Measurements from ENCODE around the gene COBLL1. TPM values are rescaled to one million over a fixed set of nuclear protein-coding genes. Genes with fewer than 3 reads are reported as not detected.

The COBLL1 gene
- total RNA-seq, 1 experiment from 2014 or later = 5.9 TPM

DNA sequence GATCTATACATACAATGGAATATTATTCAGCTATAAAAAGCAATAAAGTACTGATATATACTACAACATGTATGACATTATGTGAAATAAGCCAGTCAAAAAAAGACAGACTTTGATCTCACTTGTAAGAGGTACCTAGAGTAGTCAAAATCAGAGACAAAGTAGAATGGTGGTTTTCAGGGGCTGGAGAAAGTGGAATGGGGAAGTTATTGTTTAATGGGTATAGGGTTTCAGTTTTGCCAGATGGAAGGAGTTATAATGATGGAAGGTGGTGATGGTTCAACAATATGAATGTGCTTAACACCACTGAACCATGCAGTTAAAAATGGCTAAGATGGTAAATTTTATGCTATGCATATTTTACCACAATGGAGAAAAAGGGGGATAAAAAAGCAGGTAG is 6.3 kb downstream of the COBLL1 start:
- no peaks in the 10 kb centered on the region for H4K20me1 ChIP-seq (ENCODE audit: control insufficient read depth, insufficient read depth, insufficient read length)
- TF ChIP-seq, protein P1, sequence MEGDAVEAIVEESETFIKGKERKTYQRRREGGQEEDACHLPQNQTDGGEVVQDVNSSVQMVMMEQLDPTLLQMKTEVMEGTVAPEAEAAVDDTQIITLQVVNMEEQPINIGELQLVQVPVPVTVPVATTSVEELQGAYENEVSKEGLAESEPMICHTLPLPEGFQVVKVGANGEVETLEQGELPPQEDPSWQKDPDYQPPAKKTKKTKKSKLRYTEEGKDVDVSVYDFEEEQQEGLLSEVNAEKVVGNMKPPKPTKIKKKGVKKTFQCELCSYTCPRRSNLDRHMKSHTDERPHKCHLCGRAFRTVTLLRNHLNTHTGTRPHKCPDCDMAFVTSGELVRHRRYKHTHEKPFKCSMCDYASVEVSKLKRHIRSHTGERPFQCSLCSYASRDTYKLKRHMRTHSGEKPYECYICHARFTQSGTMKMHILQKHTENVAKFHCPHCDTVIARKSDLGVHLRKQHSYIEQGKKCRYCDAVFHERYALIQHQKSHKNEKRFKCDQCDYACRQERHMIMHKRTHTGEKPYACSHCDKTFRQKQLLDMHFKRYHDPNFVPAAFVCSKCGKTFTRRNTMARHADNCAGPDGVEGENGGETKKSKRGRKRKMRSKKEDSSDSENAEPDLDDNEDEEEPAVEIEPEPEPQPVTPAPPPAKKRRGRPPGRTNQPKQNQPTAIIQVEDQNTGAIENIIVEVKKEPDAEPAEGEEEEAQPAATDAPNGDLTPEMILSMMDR (conservative IDR thresholded peaks at IDR 0.05) = no peak
- H3K9me3 Mint-ChIP-seq = no peaks in the 10 kb centered on the region

More for the DNA sequence above, 6.3 kb downstream of the COBLL1 start:
- no peaks in the 10 kb centered on the region for H3K27me3 ChIP-seq (ENCODE audit: insufficient read depth, low read length)
- no peaks in the 10 kb centered on the region for H3K4me1 ChIP-seq (ENCODE audit: insufficient read depth, low read length)
- Mint-ChIP-seq H3K27me3 (ENCODE audit: low read depth) (peaks cover 11% of the 10 kb centered on the region), H3K4me1 (peaks cover 8 to 12% of the 10 kb centered on the region in 2 experiments), H3K27ac (no peak overlapping the region; a peak in 1 of 7 replicates), H3K4me3 (no peak overlapping the region), H3K36me3 (ENCODE audit: insufficient read depth in 1 of 3, low read depth in 3 of 3) (no peaks in the 10 kb centered on the region)
- no peak overlapping the region for H3K14ac ChIP-seq (ENCODE audit: insufficient read depth, low read length)
- H2AFZ ChIP-seq (ENCODE audit: low read length) = no peak overlapping the region
- no peak overlapping the region for H4K5ac ChIP-seq (ENCODE audit: insufficient read length, low read depth, low read length)
- H4K91ac ChIP-seq (ENCODE audit: insufficient read length, low read depth, low read length) = no peak overlapping the region
- H2AK5ac ChIP-seq (ENCODE audit: insufficient read length, low read length) = no peak overlapping the region
- no peak overlapping the region for H3K27ac ChIP-seq (ENCODE audit: insufficient read length, low read depth, low read length)
- H3K56ac ChIP-seq (ENCODE audit: insufficient read length, low read depth, low read length) = no peak overlapping the region
- H3K23me2 ChIP-seq (ENCODE audit: insufficient read length, low read depth, low read length, poor library complexity, severe bottlenecking) = no peaks in the 10 kb centered on the region
- no peak overlapping the region for H3K9ac ChIP-seq (ENCODE audit: extremely low read depth, insufficient read length, low read length)
- no peak overlapping the region for H3T11ph ChIP-seq (ENCODE audit: low read length)
- no peak overlapping the region for H3K18ac ChIP-seq (ENCODE audit: insufficient read length, low read depth, low read length)
- H2BK120ac ChIP-seq (ENCODE audit: low read depth, low read length, poor library complexity, severe bottlenecking) = no peak overlapping the region
- no peak overlapping the region for H2BK5ac ChIP-seq (ENCODE audit: insufficient read length, low read length)
- no peak overlapping the region for H4K8ac ChIP-seq (replicated peaks; ENCODE audit: insufficient read length, low read depth, low read length)
- no peak overlapping the region for H3K4ac ChIP-seq (ENCODE audit: low read depth, low read length)
- H2BK15ac ChIP-seq (ENCODE audit: low read depth, low read length) = no peak overlapping the region
- no peak overlapping the region for H3K4me2 ChIP-seq (ENCODE audit: insufficient read depth, insufficient read length, low read length)
- H2BK20ac ChIP-seq (ENCODE audit: low read depth, low read length, poor library complexity, severe bottlenecking) = no peak overlapping the region
- H3K79me2 ChIP-seq (ENCODE audit: insufficient read depth, low read length) = no peaks in the 10 kb centered on the region
- no peak overlapping the region for H2BK12ac ChIP-seq (ENCODE audit: insufficient read length, low read depth, low read length)
- no peak overlapping the region for H3K23ac ChIP-seq (ENCODE audit: insufficient read length, low read depth, low read length)
- no peaks in the 10 kb centered on the region for H3K79me1 ChIP-seq (ENCODE audit: insufficient read depth, low read depth, low read length, poor library complexity, severe bottlenecking)
- H3K9me3 ChIP-seq (ENCODE audit: control insufficient read depth, low read depth, low read length) = no peaks in the 10 kb centered on the region
- DNase-seq = no peak
